HG02852 (cell line): ENCODE results near the gene PGAP3.

Source experiments
- ATAC-seq: cut with Tn5 transposase; IDR thresholded peaks from one replicate; pipeline ENCODE4 v1.9.1; 2021; ENCODE audit warnings: mild to moderate bottlenecking, moderate library complexity; ENCODE audit not compliant: unreplicated experiment

The PGAP3 gene

GRCh38 chr17:39661744-39662541 lies 25.9 kb downstream of the PGAP3 start:
- no peak for ATAC-seq

GRCh38 chr17:39660397-39661385 lies 27.2 kb downstream of the PGAP3 start:
- no peak for ATAC-seq

- no peak for ATAC-seq
These were observed 27.9 kb downstream of the PGAP3 start for GRCh38 chr17:39660011-39660360.

- ATAC-seq = no peak
These were observed 28.4 kb downstream of the PGAP3 start for GRCh38 chr17:39659279-39660010.

- no peak for ATAC-seq
These were observed 29.1 kb downstream of the PGAP3 start for GRCh38 chr17:39658760-39659159.

GRCh38 chr17:39658346-39658745 lies 29.5 kb downstream of the PGAP3 start:
- no peak for ATAC-seq

GRCh38 chr17:39655105-39655504 lies 32.8 kb downstream of the PGAP3 start:
- ATAC-seq = no peak

GRCh38 chr17:39653662-39654331 lies 34.1 kb downstream of the PGAP3 start:
- no peak for ATAC-seq

- ATAC-seq = no peak
These were observed 34.6 kb downstream of the PGAP3 start for GRCh38 chr17:39653316-39653661.

- no peak for ATAC-seq
These were observed 35.1 kb downstream of the PGAP3 start for GRCh38 chr17:39652587-39653315.

- no peak for ATAC-seq
These were observed 35.8 kb downstream of the PGAP3 start for GRCh38 chr17:39651923-39652586.

GRCh38 chr17:39650121-39650579 lies 37.7 kb downstream of the PGAP3 start:
- no peak for ATAC-seq

GRCh38 chr17:39648616-39649366 lies 39.1 kb downstream of the PGAP3 start:
- ATAC-seq = no peak

GRCh38 chr17:39647256-39647655 lies 40.6 kb downstream of the PGAP3 start:
- ATAC-seq = no peak

- no peak for ATAC-seq
These were observed 44.6 kb downstream of the PGAP3 start for GRCh38 chr17:39643271-39643670.

- no peak for ATAC-seq
These were observed 45.4 kb downstream of the PGAP3 start for GRCh38 chr17:39642291-39643074.

GRCh38 chr17:39641883-39642282 lies 46.0 kb downstream of the PGAP3 start:
- ATAC-seq = no peak

GRCh38 chr17:39641097-39641496 lies 46.8 kb downstream of the PGAP3 start:
- ATAC-seq = no peak
